Esophagus muscularis mucosa (tissue), 4 donors: ENCODE measurements around the gene GAP43. TPM values are rescaled to one million over a fixed set of nuclear protein-coding genes. Genes with fewer than 3 reads are reported as not detected.

Source experiments
- DNase-seq: peaks from one replicate; pipeline ENCODE4 v3.0.0-alpha.2; 2017; ENCODE audit errors: extremely low spot score
- H3K27ac ChIP-seq, 4 donors: fragments of 200-600 bp; sonication (generic); replicated peaks in 1 of 4; 1 replicate in 3 of 4; 2 replicates in 1 of 4; pipeline ENCODE4 v1.5.1; 2016 to 2019; ENCODE audit warnings: mild to moderate bottlenecking in 1 of 4
- H3K27me3 ChIP-seq, 4 donors: fragments of 200-600 bp; sonication (generic); one replicate each; pipeline versions ENCODE4 v1.5.1 to v1.6.0; 2016 to 2019
- H3K36me3 ChIP-seq, 4 donors: fragments of 200-600 bp; sonication (generic); one replicate each; pipeline ENCODE4 v1.5.1; 2016 to 2019
- H3K4me1 ChIP-seq, 4 donors: fragments of 200-600 bp; sonication (generic); one replicate each; pipeline ENCODE4 v1.5.1; 2016 to 2019
- H3K4me3 ChIP-seq, 4 donors: fragments of 200-600 bp; sonication (generic); 1 replicate in 2 of 4; 2 replicates in 2 of 4; pipeline ENCODE4 v1.5.1; 2016 to 2019; ENCODE audit warnings: mild to moderate bottlenecking in 4 of 4, moderate library complexity in 1 of 4
- H3K9me3 ChIP-seq, 4 donors: fragments of 200-600 bp; sonication (generic); 1 replicate in 3 of 4; 2 replicates in 1 of 4; pipeline ENCODE4 v1.5.1; 2016 to 2019
- CTCF ChIP-seq, 3 experiments: fragments of 200-600 bp in 2 of 3; fragments of 450-650 bp in 1 of 3; sonication (generic) in 2 of 3; IDR thresholded peaks; one replicate each; pipeline ENCODE4 v1.5.1; 2017 to 2019; ENCODE audit warnings: antibody characterized with exemption in 3 of 3, mild to moderate bottlenecking in 2 of 3, moderate library complexity in 1 of 3
- EP300 ChIP-seq: sonication (generic); formaldehyde crosslinking; IDR thresholded peaks from one replicate; pipeline ENCODE4 v1.6.1; 2017; ENCODE audit warnings: antibody characterized with exemption
- POLR2A ChIP-seq: fragments of 450-650 bp; IDR thresholded peaks from one replicate; pipeline ENCODE4 v1.6.1; 2017; ENCODE audit warnings: antibody characterized with exemption, moderate library complexity, mild to moderate bottlenecking, low read depth
- POLR2AphosphoS5 ChIP-seq, 2 donors: sonication (generic); formaldehyde crosslinking; IDR thresholded peaks; one replicate each; pipeline ENCODE4 v1.6.1; 2017; ENCODE audit warnings: antibody characterized with exemption in 2 of 2
- WGBS: methylation state at CpG from one replicate; pipeline ENCODE4 v1.1.5; 2018; 5-methylcytosine and 5-hydroxymethylcytosine counted together
- intact Hi-C: fragments of 100-400 bp; cut with DNase I; formaldehyde crosslinking; loops from one replicate; pipeline ENCODE4 v1.15.1; 2023
- total RNA-seq, 4 donors: library from RNA; depleted of rRNA; stranded (reverse); fragments of >200 nt; gene quantifications; one replicate each; pipeline versions ENCODE4 v1.1.0 to v1.2.1, GENCODE V29; 2016

Gene GAP43
- total RNA-seq, 4 donors from 2014 or later: 0.42 to 7.0 (median 3.1) TPM

- no peaks in the 10 kb centered on the region for H3K4me1 ChIP-seq
- intact Hi-C loops: no loop called here
- no peak for DNase-seq
- H3K4me3 ChIP-seq: no peak overlapping the region
- no peak for TF ChIP-seq POLR2AphosphoS5 (IDR thresholded peaks at IDR 0.05)
- no peak for TF ChIP-seq CTCF (IDR thresholded peaks at IDR 0.05)
- 65% methylated on average over 1 of the region's 1 CpG for WGBS
- H3K36me3 ChIP-seq: no peaks in the 10 kb centered on the region
- H3K27me3 ChIP-seq: peaks cover 0 to 3% (median 0%) of the 10 kb centered on the region in 4 donors
- no peak overlapping the region for H3K27ac ChIP-seq
- H3K9me3 ChIP-seq: no peaks in the 10 kb centered on the region
Measured at GRCh38 chr3:115635406-115635805, 12.1 kb downstream of the GAP43 start.

GRCh38 chr3:115638241-115638640 is 14.9 kb downstream of the GAP43 start:
- H3K27me3 ChIP-seq: no peaks in the 10 kb centered on the region
- 96% methylated on average over 1 of the region's 1 CpG for WGBS
- H3K36me3 ChIP-seq: no peaks in the 10 kb centered on the region
- H3K9me3 ChIP-seq: no peaks in the 10 kb centered on the region
- DNase-seq: no peak
- no peak for TF ChIP-seq POLR2AphosphoS5 (IDR thresholded peaks at IDR 0.05)
- no peak for TF ChIP-seq POLR2A
- no peak for TF ChIP-seq EP300
- no peak for TF ChIP-seq CTCF (IDR thresholded peaks at IDR 0.05)
- H3K27ac ChIP-seq: no peak overlapping the region
- no peaks in the 10 kb centered on the region for H3K4me1 ChIP-seq
- intact Hi-C loops: no loop called here
- H3K4me3 ChIP-seq: no peak overlapping the region

GRCh38 chr3:115638991-115639390 is 15.7 kb downstream of the GAP43 start:
- intact Hi-C loops: no loop called here
- no peak for TF ChIP-seq CTCF (IDR thresholded peaks at IDR 0.05)
- no peak for TF ChIP-seq POLR2AphosphoS5 (IDR thresholded peaks at IDR 0.05)
- no peak for TF ChIP-seq POLR2A
- no peak for TF ChIP-seq EP300
- Histone ChIP-seq H3K4me1 (no peaks in the 10 kb centered on the region), H3K27me3 (no peaks in the 10 kb centered on the region), H3K9me3 (no peaks in the 10 kb centered on the region), H3K36me3 (no peaks in the 10 kb centered on the region), H3K4me3 (no peak overlapping the region), H3K27ac (no peak overlapping the region)
- WGBS: 92% methylated on average over 1 of the region's 1 CpG
- DNase-seq: no peak

- no peaks in the 10 kb centered on the region for H3K27me3 ChIP-seq
- intact Hi-C loops: no loop called here
- no peak for TF ChIP-seq EP300
- no peak for TF ChIP-seq POLR2AphosphoS5 (IDR thresholded peaks at IDR 0.05)
- no peak for TF ChIP-seq CTCF (IDR thresholded peaks at IDR 0.05)
- TF ChIP-seq POLR2A: no peak
Measured at GRCh38 chr3:115644391-115644790, 21.1 kb downstream of the GAP43 start.

GRCh38 chr3:115646027-115646690 is 22.8 kb downstream of the GAP43 start:
- Histone ChIP-seq H3K4me1 (peaks cover 6 to 8% (median 7%) of the 10 kb centered on the region in 4 donors), H3K9me3 (no peaks in the 10 kb centered on the region), H3K36me3 (no peaks in the 10 kb centered on the region), H3K27me3 (no peaks in the 10 kb centered on the region), H3K4me3 (no peak overlapping the region), H3K27ac (no peak overlapping the region)
- intact Hi-C loops: no loop called here
- TF ChIP-seq CTCF (IDR thresholded peaks at IDR 0.05) (no peak), POLR2AphosphoS5 (IDR thresholded peaks at IDR 0.05) (no peak), EP300 (no peak), POLR2A (no peak)
- no peak for DNase-seq
- WGBS: 64% methylated on average over 2 of the region's 2 CpGs

More at GRCh38 chr3:115644391-115644790, 21.1 kb downstream of the GAP43 start:
- Histone ChIP-seq H3K36me3 (no peaks in the 10 kb centered on the region), H3K9me3 (no peaks in the 10 kb centered on the region), H3K4me3 (no peak overlapping the region), H3K4me1 (peaks cover 6 to 8% (median 7%) of the 10 kb centered on the region in 4 donors), H3K27ac (no peak overlapping the region)
- WGBS: 63% methylated on average over 1 of the region's 1 CpG
- DNase-seq: no peak
